ENCODE data around the gene MOB3A.

Gene MOB3A

GRCh38 chr19:2113439-2114211, 17.5 kb upstream of the MOB3A start:
- Histone ChIP-seq H3K4me1 (ENCODE audit: control insufficient read depth, insufficient read depth, low read length) (no peaks in the 10 kb centered on the region), H3K27me3 (ENCODE audit: control insufficient read depth, insufficient read depth, low read length) (no peaks in the 10 kb centered on the region), H3K36me3 (ENCODE audit: control insufficient read depth, insufficient read depth, low read length) (peaks cover 100% of the 10 kb centered on the region)

GRCh38 chr19:2112516-2113320, 16.6 kb upstream of the MOB3A start:
- Histone ChIP-seq H3K36me3 (ENCODE audit: control insufficient read depth, insufficient read depth, low read length) (peaks cover 100% of the 10 kb centered on the region), H3K9ac (ENCODE audit: low read length) (no peak overlapping the region), H3K4me1 (ENCODE audit: control insufficient read depth, insufficient read depth, low read length) (no peaks in the 10 kb centered on the region), H3K4me3 (ENCODE audit: low read depth, low read length) (no peak overlapping the region), H3K27me3 (ENCODE audit: control insufficient read depth, insufficient read depth, low read length) (no peaks in the 10 kb centered on the region), H3K9me3 (ENCODE audit: control insufficient read depth, insufficient read depth, low read depth, low read length) (no peaks in the 10 kb centered on the region), H3K27ac (ENCODE audit: low read depth, low read length) (no peak overlapping the region)

More at GRCh38 chr19:2113439-2114211, 17.5 kb upstream of the MOB3A start:
- Histone ChIP-seq H3K9me3 (ENCODE audit: control insufficient read depth, insufficient read depth, low read depth, low read length) (no peaks in the 10 kb centered on the region), H3K4me3 (ENCODE audit: low read depth, low read length) (no peak overlapping the region), H3K27ac (ENCODE audit: low read depth, low read length) (no peak overlapping the region), H3K9ac (ENCODE audit: low read length) (no peak overlapping the region)

GRCh38 chr19:2111886-2112285, 15.8 kb upstream of the MOB3A start:
- Histone ChIP-seq H3K9ac (ENCODE audit: low read length) (no peak overlapping the region), H3K9me3 (ENCODE audit: control insufficient read depth, insufficient read depth, low read depth, low read length) (no peaks in the 10 kb centered on the region), H3K4me3 (ENCODE audit: low read depth, low read length) (no peak overlapping the region), H3K4me1 (ENCODE audit: control insufficient read depth, insufficient read depth, low read length) (no peaks in the 10 kb centered on the region), H3K36me3 (ENCODE audit: control insufficient read depth, insufficient read depth, low read length) (peaks cover 98% of the 10 kb centered on the region), H3K27ac (ENCODE audit: low read depth, low read length) (no peak overlapping the region), H3K27me3 (ENCODE audit: control insufficient read depth, insufficient read depth, low read length) (no peaks in the 10 kb centered on the region)

GRCh38 chr19:2111425-2111824, 15.3 kb upstream of the MOB3A start:
- H3K27me3 ChIP-seq (ENCODE audit: control insufficient read depth, insufficient read depth, low read length), result no peaks in the 10 kb centered on the region
- no peaks in the 10 kb centered on the region for H3K4me1 ChIP-seq (ENCODE audit: control insufficient read depth, insufficient read depth, low read length)
- H3K27ac ChIP-seq (ENCODE audit: low read depth, low read length), result no peak overlapping the region
- peaks cover 98% of the 10 kb centered on the region for H3K36me3 ChIP-seq (ENCODE audit: control insufficient read depth, insufficient read depth, low read length)
- peaks cover 4% of the 10 kb centered on the region; the same call in 1 of the 2 replicates for H3K9me3 ChIP-seq (ENCODE audit: control insufficient read depth, insufficient read depth, low read depth, low read length)
- no peak overlapping the region for H3K4me3 ChIP-seq (ENCODE audit: low read depth, low read length)
- no peak overlapping the region for H3K9ac ChIP-seq (ENCODE audit: low read length)

GRCh38 chr19:2110822-2111221, 14.7 kb upstream of the MOB3A start:
- H3K36me3 ChIP-seq (ENCODE audit: control insufficient read depth, insufficient read depth, low read length), result peaks cover 98% of the 10 kb centered on the region
- no peak overlapping the region for H3K27ac ChIP-seq (ENCODE audit: low read depth, low read length)
- H3K4me3 ChIP-seq (ENCODE audit: low read depth, low read length), result no peak overlapping the region
- no peaks in the 10 kb centered on the region for H3K27me3 ChIP-seq (ENCODE audit: control insufficient read depth, insufficient read depth, low read length)
- peaks cover 9% of the 10 kb centered on the region for H3K9me3 ChIP-seq (ENCODE audit: control insufficient read depth, insufficient read depth, low read depth, low read length)
- H3K9ac ChIP-seq (ENCODE audit: low read length), result no peak overlapping the region
- H3K4me1 ChIP-seq (ENCODE audit: control insufficient read depth, insufficient read depth, low read length), result no peaks in the 10 kb centered on the region

- peaks cover 16% of the 10 kb centered on the region for H3K9me3 ChIP-seq (ENCODE audit: control insufficient read depth, insufficient read depth, low read depth, low read length)
- H3K9ac ChIP-seq (ENCODE audit: low read length), result no peak overlapping the region
- H3K27ac ChIP-seq (ENCODE audit: low read depth, low read length), result no peak overlapping the region
- no peaks in the 10 kb centered on the region for H3K27me3 ChIP-seq (ENCODE audit: control insufficient read depth, insufficient read depth, low read length)
- no peaks in the 10 kb centered on the region for H3K4me1 ChIP-seq (ENCODE audit: control insufficient read depth, insufficient read depth, low read length)
- H3K36me3 ChIP-seq (ENCODE audit: control insufficient read depth, insufficient read depth, low read length), result peaks cover 95% of the 10 kb centered on the region
- H3K4me3 ChIP-seq (ENCODE audit: low read depth, low read length), result no peak overlapping the region
Measured at GRCh38 chr19:2109046-2109864, 13.1 kb upstream of the MOB3A start.

- Histone ChIP-seq H3K4me1 (ENCODE audit: control insufficient read depth, insufficient read depth, low read length) (no peaks in the 10 kb centered on the region), H3K9ac (ENCODE audit: low read length) (no peak overlapping the region), H3K27me3 (ENCODE audit: control insufficient read depth, insufficient read depth, low read length) (no peaks in the 10 kb centered on the region), H3K4me3 (ENCODE audit: low read depth, low read length) (no peak overlapping the region), H3K9me3 (ENCODE audit: control insufficient read depth, insufficient read depth, low read depth, low read length) (peaks cover 16% of the 10 kb centered on the region), H3K27ac (ENCODE audit: low read depth, low read length) (no peak overlapping the region), H3K36me3 (ENCODE audit: control insufficient read depth, insufficient read depth, low read length) (peaks cover 95% of the 10 kb centered on the region)
Measured at GRCh38 chr19:2108251-2109016, 12.3 kb upstream of the MOB3A start.

GRCh38 chr19:2103045-2103707, 7.0 kb upstream of the MOB3A start:
- Histone ChIP-seq H3K9me3 (ENCODE audit: control insufficient read depth, insufficient read depth, low read depth, low read length) (peaks cover 16% of the 10 kb centered on the region), H3K4me1 (ENCODE audit: control insufficient read depth, insufficient read depth, low read length) (no peaks in the 10 kb centered on the region), H3K36me3 (ENCODE audit: control insufficient read depth, insufficient read depth, low read length) (peaks cover 78% of the 10 kb centered on the region), H3K9ac (ENCODE audit: low read length) (no peak overlapping the region), H3K4me3 (ENCODE audit: low read depth, low read length) (no peak overlapping the region), H3K27ac (ENCODE audit: low read depth, low read length) (no peak overlapping the region), H3K27me3 (ENCODE audit: control insufficient read depth, insufficient read depth, low read length) (no peaks in the 10 kb centered on the region)

- no peak overlapping the region for H3K4me3 ChIP-seq (ENCODE audit: low read depth, low read length)
- H3K4me1 ChIP-seq (ENCODE audit: control insufficient read depth, insufficient read depth, low read length), result 0 out of 2 replicates have a peak, but pooled peaks cover 5% of the 10 kb centered on the region
- no peaks in the 10 kb centered on the region for H3K27me3 ChIP-seq (ENCODE audit: control insufficient read depth, insufficient read depth, low read length)
- H3K9me3 ChIP-seq (ENCODE audit: control insufficient read depth, insufficient read depth, low read depth, low read length), result peaks cover 15% of the 10 kb centered on the region
- H3K36me3 ChIP-seq (ENCODE audit: control insufficient read depth, insufficient read depth, low read length), result peaks cover 66% of the 10 kb centered on the region
- H3K27ac ChIP-seq (ENCODE audit: low read depth, low read length), result no peak overlapping the region
- no peak overlapping the region for H3K9ac ChIP-seq (ENCODE audit: low read length)
Measured at GRCh38 chr19:2101417-2102335, 5.5 kb upstream of the MOB3A start.
